GM15510 (cell line): ENCODE data around the gene HS3ST6.

Source experiments
- POLR2A ChIP-seq: IDR thresholded peaks from 3 replicates; pipeline ENCODE4 v1.6.1; 2011; ENCODE audit warnings: borderline replicate concordance; ENCODE audit not compliant: insufficient read length; ENCODE audit errors: extremely low read depth

Gene HS3ST6

DNA sequence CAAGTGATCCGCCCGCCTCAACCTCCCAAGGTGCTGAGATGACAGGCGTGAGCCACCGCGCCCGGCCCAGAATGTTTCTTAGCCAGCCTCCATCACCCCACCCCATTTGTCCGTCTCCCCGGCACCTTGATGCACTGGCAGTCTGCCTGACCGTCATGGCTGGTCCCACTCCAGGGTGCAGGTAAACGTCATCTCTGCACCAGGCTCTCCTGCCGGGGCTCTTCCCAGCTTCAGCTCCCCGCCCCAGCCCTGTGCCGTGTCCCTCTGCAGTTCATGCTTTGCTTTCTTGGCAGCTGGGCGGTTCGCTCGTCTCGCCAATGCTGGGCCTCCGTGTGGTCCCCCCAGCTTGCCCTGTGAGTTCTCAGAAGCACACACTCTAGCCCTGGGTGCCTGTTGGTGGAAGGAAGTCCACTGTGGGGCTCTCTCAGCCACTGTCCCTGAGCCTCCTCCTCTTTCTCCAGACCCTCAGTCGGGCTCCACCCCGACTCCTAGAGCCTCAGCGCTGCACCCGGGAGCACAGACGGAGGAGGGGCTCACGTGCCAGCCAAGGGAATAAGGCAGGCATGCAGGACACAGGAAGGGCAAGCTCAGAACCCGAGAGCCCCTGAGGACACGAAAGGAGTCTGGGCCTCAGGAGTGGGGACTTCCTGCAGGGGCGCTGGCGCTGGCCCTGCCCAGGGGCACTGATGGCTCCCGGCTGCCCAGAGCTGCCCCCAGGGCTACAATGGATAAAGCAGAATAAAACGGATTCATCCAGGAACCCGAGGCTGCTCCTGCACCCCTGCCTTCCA, 12.0 kb downstream of the HS3ST6 start:
- no peak for TF ChIP-seq POLR2A

DNA sequence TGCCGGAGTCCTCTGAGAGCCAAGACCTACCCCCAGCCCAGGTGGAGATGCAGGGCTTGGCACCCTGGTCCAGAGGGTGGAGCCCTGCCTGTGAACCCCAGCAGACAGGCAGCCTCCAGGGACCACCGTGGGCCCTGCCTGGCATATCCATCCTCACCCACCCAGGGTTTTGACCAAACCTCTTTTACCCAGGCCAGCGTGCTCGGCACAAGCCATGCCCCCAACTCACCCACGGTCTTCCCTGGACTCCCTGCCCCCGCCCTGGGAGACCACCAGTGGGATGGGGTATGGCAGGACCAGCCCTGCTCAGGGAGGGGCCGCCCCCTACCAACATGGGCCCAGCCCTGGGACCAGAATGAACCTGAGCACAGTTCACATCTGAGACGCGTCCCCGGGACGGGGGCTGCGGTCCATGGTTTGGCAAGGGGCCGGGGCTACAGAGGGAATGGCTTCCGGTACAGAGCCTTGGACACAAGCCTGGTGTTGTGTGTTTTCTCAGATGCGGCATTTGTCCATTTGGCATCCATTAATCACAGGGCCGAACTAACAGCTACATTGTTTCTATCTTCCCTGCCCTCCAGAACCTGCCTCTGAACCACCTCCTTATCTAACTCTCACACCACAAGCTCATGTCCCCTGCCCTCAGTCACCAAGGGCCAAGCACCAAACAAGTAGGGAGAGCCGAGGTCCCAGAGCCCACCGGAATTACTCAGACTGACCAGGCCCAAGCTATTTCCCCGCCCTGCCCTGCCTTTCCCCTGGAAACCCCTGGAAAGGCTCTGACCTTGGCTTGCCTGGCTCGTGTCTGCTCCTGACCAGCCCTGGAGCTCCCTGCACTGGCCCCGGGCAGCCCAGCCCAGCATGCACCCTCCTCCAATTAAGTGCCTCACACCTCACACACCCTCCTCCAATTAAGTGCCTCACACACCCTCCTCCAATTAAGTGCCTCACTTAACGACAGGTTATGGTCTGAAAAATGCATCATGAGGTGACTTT, 14.1 kb downstream of the HS3ST6 start:
- no peak for TF ChIP-seq POLR2A

DNA sequence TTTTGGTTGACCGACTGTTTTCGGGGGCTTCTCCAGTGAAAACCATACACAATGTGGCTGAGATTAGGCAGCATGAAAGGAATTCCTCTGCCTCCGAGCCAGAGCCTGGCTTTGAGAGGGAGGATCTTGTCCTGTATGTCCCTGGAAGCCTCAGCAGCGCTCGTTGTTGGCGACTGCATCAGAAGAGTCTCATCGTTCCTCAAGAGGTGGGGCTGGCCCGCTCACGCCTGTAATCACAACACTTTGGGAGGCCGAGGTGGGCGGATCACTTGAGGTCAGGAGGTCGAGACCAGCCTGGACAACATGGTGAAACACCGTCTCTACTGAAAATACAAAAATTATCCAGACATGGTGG, 15.0 kb downstream of the HS3ST6 start:
- TF ChIP-seq POLR2A = no peak

DNA sequence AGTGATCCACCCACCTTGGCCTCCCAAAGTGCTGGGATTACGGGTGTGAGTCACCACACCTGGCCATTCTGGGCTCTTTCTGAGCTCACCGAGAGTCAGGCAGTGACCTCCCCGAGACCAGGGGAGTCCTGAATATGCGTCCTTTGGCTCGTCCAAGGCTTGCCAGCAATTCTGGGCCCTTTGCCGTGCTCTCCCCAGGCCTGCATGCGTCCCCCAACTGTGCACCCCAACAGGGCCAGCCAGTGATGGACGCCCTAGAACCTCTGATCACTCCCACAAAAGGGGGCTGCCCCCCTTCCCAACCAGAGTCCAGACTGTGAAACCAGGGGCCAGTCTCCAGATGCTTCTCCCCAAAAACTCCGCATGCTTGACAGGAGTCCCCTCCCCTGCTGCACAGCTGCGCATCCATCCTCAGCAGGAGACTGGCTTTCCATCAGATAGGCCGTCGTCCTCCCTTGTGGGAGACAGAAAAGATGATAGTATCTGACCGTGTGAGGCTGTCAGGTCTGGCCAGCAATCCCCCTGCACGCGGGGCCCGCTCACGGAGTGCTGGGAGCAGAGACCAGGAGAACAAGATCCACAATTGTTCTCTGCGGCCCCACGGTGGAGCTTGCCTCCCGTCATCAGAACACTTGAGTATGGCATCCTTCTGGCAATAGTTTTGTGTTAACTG, 15.5 kb downstream of the HS3ST6 start:
- no peak for TF ChIP-seq POLR2A

DNA sequence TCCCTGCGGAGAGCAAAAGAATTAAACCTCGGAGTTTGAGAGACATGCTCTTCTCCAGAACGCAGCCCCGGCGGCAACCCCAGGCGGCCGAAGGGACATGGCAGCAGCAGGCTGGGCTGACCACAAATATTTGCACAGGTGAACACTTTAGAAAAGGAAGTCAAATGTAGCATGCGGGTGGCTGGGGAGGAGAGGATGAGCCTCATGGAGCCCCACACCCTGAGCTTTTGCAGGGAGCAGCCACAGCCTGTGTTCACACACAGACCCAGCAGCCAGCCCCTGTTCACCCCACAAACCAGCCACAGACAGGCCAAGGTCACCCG, 17.8 kb downstream of the HS3ST6 start:
- no peak for TF ChIP-seq POLR2A

DNA sequence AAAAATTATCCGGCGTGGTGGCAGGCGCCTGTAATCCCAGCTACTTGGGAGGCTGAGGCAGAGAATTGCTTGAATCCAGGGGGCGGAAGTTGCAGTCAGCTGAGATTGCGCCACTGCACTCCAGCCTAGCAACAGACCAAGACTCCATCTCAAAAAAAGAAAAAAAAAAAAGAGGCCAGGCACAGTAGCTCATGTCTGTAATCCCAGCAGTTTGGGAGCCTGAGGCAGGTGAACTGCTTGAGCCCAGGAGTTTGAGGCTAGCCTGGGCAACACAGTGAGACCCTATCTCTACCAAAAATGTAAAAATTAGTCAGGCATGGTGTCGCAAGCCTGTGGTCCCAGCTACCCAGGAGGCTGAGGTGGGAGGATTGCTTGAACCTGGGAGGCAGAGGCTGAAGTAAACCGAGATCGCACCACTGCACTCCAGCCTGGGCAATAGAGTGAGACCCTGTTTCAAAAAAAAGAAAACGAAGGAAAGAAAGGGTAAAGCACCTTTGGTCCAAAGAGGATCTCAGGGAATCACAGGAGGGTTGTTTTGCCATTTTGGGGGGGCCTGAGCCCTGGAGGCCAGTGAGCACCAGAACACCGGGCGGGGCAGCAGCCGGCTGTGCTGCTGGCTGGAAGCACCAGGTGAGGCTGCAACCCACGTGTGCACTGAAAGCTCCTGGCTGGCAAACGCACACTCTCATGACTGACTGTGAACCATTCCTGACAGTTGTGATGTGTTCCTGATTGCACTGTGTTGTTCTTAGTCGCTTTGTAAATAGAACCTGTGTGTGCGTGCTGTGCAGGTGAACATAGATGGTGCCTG, 18.4 kb downstream of the HS3ST6 start:
- TF ChIP-seq POLR2A = no peak

DNA sequence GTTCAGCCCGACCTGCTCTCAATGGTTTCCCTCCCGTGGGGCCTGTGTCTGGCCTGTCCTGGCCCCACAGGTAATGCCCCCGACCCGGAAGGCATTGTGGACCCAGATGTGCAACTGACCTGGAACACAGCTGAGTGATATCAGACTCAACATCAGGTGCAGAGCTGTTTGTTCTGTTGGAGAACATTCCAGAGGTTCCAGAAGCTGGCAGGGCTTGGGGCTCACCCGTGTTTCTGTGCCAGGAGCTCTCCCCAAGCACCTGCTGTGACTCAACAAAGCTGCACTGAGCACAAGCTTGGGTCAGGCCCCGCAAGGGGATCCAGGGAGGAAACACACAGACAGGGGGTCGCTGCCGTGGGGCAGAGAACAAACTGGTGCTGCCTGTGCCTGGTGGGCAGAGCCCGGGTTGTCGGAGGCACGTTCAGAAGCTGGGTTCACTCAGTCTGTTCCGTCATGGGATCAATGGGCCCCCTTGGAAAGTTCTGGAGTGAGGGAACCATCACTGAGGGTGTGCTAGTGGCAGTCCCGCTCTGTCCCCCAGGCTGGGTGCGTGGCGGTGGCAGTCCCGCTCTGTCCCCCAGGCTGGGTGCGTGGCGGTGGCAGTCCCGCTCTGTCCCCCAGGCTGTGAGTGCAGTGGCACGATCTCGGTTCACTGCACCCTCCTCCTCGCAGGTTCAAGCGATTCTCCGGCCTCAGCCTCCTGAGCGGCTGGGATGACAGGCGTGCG, 22.1 kb downstream of the HS3ST6 start:
- TF ChIP-seq POLR2A = no peak

DNA sequence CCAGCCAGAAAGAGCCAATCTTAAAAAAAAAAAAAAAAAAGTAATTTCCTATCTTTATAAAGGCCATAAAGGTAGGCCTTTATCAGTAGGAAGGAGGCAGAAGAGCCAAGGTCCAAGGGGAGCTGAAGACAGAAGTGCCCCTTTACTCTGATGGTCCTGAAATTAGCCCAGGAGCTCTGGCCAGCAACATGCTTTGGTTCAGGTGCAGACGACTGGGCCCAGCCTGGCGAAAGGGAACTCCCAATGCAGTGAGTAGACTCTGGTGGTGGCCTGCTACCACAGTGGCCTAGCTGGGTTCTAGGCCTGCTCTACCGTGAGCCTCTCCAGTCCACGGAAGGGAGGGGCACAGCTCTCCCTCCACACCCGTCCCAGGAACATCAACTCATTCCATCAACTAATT, 23.1 kb downstream of the HS3ST6 start:
- no peak for TF ChIP-seq POLR2A

DNA sequence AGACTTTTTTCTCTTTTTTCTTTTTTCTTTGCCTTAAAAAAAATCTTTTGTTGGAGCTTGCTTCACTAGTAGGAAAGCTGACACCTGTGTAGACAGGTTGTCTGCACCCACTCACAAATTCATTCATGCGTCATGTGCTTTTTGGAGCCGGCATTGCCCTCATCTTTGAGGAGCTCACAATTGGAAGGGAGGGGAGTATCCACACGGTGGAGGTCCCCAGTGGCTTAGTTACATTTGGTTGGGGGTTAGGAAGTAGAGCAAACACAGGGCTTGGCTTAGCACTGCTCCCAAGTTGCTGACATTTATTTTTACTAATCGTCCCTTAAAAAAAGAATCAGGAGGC, 27.5 kb downstream of the HS3ST6 start:
- TF ChIP-seq POLR2A = no peak

DNA sequence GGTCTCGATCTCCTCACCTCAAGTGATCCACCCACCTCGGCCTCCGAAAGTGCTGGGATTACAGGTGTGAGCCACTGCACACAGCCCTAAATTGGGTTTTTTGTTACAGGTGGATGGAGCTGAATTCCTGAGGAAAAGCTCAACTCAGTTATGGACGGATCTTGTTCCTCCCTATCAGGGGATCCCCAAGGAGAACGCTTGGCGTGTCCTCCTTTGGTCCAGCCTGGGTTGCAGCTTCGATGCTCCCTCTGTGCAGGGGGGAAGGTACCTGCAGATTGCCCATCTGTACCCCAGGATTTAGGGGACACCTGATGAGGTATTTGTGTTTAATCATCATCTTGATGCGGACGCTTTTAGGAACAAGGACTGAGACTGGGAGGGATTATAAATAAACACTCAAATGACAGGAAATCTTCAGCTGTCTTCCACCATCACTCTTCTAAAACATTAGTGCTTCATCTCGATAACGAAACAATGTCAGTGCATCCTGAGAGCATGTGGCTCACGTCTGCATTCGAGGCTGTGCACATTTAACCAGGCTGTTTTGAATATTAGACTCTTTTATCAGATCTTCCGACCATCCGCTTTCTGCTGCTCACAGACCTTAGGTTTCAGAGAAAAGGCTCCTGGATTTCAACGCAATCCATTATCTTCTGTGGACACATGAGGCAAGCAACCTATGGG, 28.0 kb downstream of the HS3ST6 start:
- TF ChIP-seq POLR2A = no peak

DNA sequence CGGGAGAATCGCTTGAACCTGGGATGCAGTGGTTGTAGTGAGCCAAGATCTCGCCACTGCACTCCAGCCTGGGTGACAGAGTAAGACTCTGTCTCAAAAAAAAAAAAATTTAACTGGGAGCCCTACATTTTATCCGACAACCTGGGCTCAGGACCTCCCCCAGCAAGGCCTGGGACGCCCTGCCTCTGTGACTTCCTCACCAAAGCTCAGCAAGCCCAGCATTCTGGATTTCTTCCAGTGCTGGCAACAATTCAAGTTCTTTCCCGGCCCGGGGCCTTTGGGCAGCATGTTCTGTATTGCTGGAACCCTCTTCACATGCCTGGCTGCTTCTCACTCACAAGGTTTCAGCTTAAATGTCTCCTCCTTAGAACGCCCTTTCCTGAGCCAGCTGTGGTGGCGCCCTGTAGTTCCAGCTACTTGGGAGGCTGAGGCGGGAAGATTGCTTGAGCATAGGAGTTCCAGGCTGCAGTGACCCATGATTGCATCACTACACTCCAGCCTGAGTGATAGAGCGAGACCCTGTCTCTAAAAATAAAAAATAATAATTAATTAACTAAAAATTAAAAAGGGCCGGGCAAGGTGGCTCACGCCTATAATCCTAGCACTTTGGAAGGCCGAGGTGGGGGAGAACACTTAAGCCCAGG, 30.4 kb downstream of the HS3ST6 start:
- no peak for TF ChIP-seq POLR2A

DNA sequence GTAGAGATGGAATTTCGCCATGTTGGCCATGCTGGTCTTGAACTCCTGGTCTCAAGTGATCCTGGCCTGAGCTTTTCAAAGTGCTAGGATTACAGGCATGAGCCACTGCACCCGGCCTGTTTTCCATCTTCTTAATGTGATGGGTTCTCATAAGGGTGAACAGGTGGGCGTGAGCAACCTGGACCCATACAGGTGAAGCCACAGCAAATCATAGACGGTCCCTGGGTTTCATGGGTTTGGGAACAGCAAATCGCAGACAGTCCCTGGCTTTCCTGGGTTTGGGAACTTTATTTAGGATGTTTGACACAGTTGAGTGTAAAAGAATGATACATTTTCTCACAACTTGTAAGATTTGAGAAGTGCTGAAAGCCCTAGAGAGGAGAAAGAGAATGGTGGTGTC, 33.3 kb downstream of the HS3ST6 start:
- TF ChIP-seq POLR2A = no peak
